HEK293T (cell line): Measurements from ENCODE around the gene TBC1D22A.

ENCODE experiments used
- CTCF ChIA-PET: fragments of 350-600 bp; formaldehyde crosslinking; extraction: SDS; loops from one replicate; lab custom pipeline; 2021; ENCODE audit warnings: antibody characterized with exemption, inconsistent platforms; lab: Yijun Ruan, JAX
- POLR2A ChIA-PET: fragments of 350-600 bp; formaldehyde crosslinking; extraction: SDS; loops from one replicate; lab custom pipeline; 2020; ENCODE audit warnings: antibody characterized with exemption, inconsistent platforms; lab: Yijun Ruan, JAX
- DNase-seq: peaks from one replicate; pipeline ENCODE4 v3.0.0; 2012; ENCODE audit warnings: mixed read lengths; ENCODE audit errors: extremely low spot score
- ARNT ChIP-seq: fragments of 450-650 bp; IDR thresholded peaks from 2 replicates; pipeline ENCODE4 v1.6.1; 2017; ENCODE audit warnings: mild to moderate bottlenecking
- BHLHE40 ChIP-seq: fragments of 450-650 bp; IDR thresholded peaks from 2 replicates; pipeline ENCODE4 v1.6.1; 2016; ENCODE audit warnings: mild to moderate bottlenecking, moderate library complexity, borderline replicate concordance
- CTBP1 ChIP-seq: fragments of 450-650 bp; IDR thresholded peaks from 2 replicates; pipeline ENCODE4 v1.6.1; 2016; ENCODE audit warnings: borderline replicate concordance
- ELF4 ChIP-seq: fragments of 450-650 bp; IDR thresholded peaks from 2 replicates; pipeline ENCODE4 v1.6.1; 2017; ENCODE audit warnings: antibody characterized with exemption
- FOXA1 ChIP-seq: fragments of 450-650 bp; IDR thresholded peaks from 2 replicates; pipeline ENCODE4 v1.6.1; 2016; ENCODE audit warnings: mild to moderate bottlenecking
- FOXK2 ChIP-seq: fragments of 450-650 bp; IDR thresholded peaks from 2 replicates; pipeline ENCODE4 v1.6.1; 2016; ENCODE audit warnings: mild to moderate bottlenecking
- FOXM1 ChIP-seq: fragments of 450-650 bp; IDR thresholded peaks from 2 replicates; pipeline ENCODE4 v1.6.1; 2017; ENCODE audit warnings: mild to moderate bottlenecking, borderline replicate concordance
- HDGF ChIP-seq: fragments of 450-650 bp; IDR thresholded peaks from 2 replicates; pipeline ENCODE4 v1.6.1; 2017; ENCODE audit warnings: antibody characterized with exemption, borderline replicate concordance
- L3MBTL2 ChIP-seq: fragments of 450-650 bp; conservative IDR thresholded peaks from 2 replicates; pipeline ENCODE4 v1.6.1; 2016; ENCODE audit warnings: mild to moderate bottlenecking
- LEF1 ChIP-seq: fragments of 450-650 bp; IDR thresholded peaks from 2 replicates; pipeline ENCODE4 v1.6.1; 2017; ENCODE audit warnings: mild to moderate bottlenecking, borderline replicate concordance
- NFRKB ChIP-seq: fragments of 450-650 bp; IDR thresholded peaks from 2 replicates; pipeline ENCODE4 v1.6.1; 2016; ENCODE audit warnings: mild to moderate bottlenecking, moderate library complexity
- PKNOX1 ChIP-seq: fragments of 450-650 bp; IDR thresholded peaks from 2 replicates; pipeline ENCODE4 v1.6.1; 2016
- SP1 ChIP-seq: fragments of 450-650 bp; IDR thresholded peaks from 2 replicates; pipeline ENCODE4 v1.6.1; 2017
- SUZ12 ChIP-seq: fragments of 450-650 bp; IDR thresholded peaks from 2 replicates; pipeline ENCODE4 v1.6.1; 2016; ENCODE audit warnings: mild to moderate bottlenecking
- TARDBP ChIP-seq: fragments of 450-650 bp; IDR thresholded peaks from 2 replicates; pipeline ENCODE4 v1.6.1; 2016
- ZNF384 ChIP-seq: fragments of 450-650 bp; IDR thresholded peaks from 2 replicates; pipeline ENCODE4 v1.6.1; 2016

Gene TBC1D22A

GRCh38 chr22:46829941-46830715 is 67.7 kb downstream of the TBC1D22A start:
- TF ChIP-seq CTBP1 (no peak), LEF1 (no peak), BHLHE40 (no peak), HDGF (no peak), PKNOX1 (no peak), TARDBP (no peak), SP1 (no peak), ZNF384 (no peak), ARNT (no peak), L3MBTL2 (no peak), FOXA1 (no peak), ELF4 (no peak), SUZ12 (no peak), FOXM1 (no peak), NFRKB (no peak), FOXK2 (no peak)
- POLR2A ChIA-PET = no interaction called here
- CTCF ChIA-PET = interaction anchor here (0.7 to 1.4 kb wide), 3 partner anchors 22 to 31 kb away, joined by 3 to 5 read pairs (median 3); no protein-coding TSS in a partner anchor
- no peak for DNase-seq

- ChIA-PET POLR2A (no interaction called here), CTCF (interaction anchor here (0.7 to 1.4 kb wide), 2 partner anchors 21 to 32 kb away, joined by 3 to 5 read pairs; no protein-coding TSS in a partner anchor)
- TF ChIP-seq SP1 (no peak), ARNT (no peak), ELF4 (no peak), PKNOX1 (no peak), NFRKB (no peak), HDGF (no peak), FOXM1 (no peak), CTBP1 (no peak), L3MBTL2 (no peak), FOXA1 (no peak)
- no peak for DNase-seq
These were observed 68.4 kb downstream of the TBC1D22A start for GRCh38 chr22:46830841-46831240.

GRCh38 chr22:46833228-46833627 is 70.8 kb downstream of the TBC1D22A start:
- CTCF ChIA-PET = interaction anchor here (0.8 to 1.6 kb wide), 3 partner anchors 9 to 163 kb away, joined by 3 to 6 read pairs (median 4); no protein-coding TSS in a partner anchor
- peak; percentile 59 for DNase-seq
- POLR2A ChIA-PET = no interaction called here
- TF ChIP-seq ZNF384 = no peak
- no peak for TF ChIP-seq NFRKB
- TF ChIP-seq BHLHE40 = no peak
- TF ChIP-seq HDGF = no peak
- TF ChIP-seq PKNOX1 = no peak
- no peak for TF ChIP-seq FOXM1
- TF ChIP-seq ARNT = no peak

GRCh38 chr22:46834021-46834737 is 71.7 kb downstream of the TBC1D22A start:
- DNase-seq = no peak
- ChIA-PET CTCF (interaction anchor here (1.6 kb wide), 1 partner anchor 31 kb away, joined by 6 read pairs; no protein-coding TSS in a partner anchor), POLR2A (no interaction called here)
- TF ChIP-seq FOXM1 (no peak), PKNOX1 (no peak), SP1 (no peak), ZNF384 (no peak), BHLHE40 (no peak), CTBP1 (no peak), SUZ12 (no peak), ARNT (no peak)

GRCh38 chr22:46835288-46835687 is 72.8 kb downstream of the TBC1D22A start:
- DNase-seq = no peak
- POLR2A ChIA-PET = no interaction called here
- no peak for TF ChIP-seq LEF1
- TF ChIP-seq FOXK2 = no peak
- no peak for TF ChIP-seq ARNT
- no peak for TF ChIP-seq HDGF
- TF ChIP-seq FOXM1 = no peak
- no peak for TF ChIP-seq CTBP1
- no peak for TF ChIP-seq BHLHE40
- no peak for TF ChIP-seq PKNOX1
- no peak for TF ChIP-seq ELF4
- TF ChIP-seq TARDBP = no peak
- no peak for TF ChIP-seq FOXA1
- no peak for TF ChIP-seq SUZ12
- TF ChIP-seq L3MBTL2 = no peak
- no peak for TF ChIP-seq ZNF384
- no peak for TF ChIP-seq SP1
- no peak for TF ChIP-seq NFRKB
- CTCF ChIA-PET = no interaction called here
